NCI-H2107 treated with DMSO at 0.1 percent for 48 hours (cell line): ENCODE data around the gene LRP1-AS.

ENCODE experiments used
- DNase-seq: peaks from one replicate; lab custom pipeline; 2025; ENCODE audit not compliant: unreplicated experiment; lab: John Stamatoyannopoulos, UW

The LRP1-AS gene

DNA sequence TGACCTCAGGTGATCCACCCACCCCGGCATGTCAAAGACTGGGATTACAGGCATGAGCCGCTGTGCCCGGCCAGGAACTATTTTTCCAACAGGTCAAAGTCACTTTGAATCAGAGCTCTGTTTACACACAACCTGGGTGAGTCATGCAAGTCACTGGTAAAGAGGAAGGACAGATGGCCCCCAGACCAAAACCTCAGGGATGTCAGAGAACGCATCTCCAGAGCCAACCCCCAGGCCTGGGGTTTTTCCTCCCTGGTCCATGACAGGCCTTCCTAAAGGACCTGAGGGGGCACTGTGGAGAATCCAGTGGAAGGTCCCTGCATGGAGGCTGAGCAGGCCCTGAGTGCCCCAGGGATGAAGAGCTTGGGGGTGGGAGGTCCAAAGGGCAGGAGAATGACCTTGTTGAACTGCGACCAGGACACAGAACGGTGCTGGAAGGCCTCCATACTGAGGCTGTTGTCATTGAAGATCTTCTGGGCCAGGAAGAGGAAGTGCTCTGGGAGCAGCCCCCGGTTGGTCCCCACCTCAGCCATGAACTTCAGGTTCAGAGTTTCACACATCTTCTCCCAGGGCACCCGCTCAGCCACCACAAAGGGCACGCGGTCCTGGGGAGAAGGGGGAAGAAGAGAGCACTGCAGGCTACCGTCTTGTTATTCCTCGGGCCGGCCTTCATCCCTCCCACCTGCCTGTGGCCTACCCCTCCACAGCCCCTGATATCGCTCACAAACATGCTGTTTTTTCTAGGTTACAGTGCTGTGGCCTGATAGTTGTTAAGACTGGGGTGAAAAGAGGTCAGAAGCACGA is 45.3 kb downstream of the LRP1-AS start:
- DNase-seq = no peak

DNA sequence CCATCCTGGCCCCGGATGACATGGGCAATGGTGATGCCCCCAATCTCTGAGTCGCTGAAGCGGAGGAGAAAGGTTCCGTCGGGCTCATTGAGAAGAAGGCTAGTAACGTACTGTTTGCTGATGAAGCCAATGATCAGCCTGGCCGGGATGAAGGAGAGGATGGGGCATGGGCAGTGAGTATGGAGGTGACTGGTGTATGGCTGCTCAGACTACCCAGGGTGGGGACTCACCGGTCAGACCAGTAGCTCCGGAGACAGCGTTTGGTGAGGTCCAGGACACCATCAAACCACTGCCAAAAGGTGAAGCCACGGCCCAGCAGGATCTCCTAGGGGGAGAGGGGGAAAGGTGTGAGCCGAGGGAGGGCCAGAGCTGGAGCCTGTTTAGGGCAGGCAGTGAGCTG is 47.7 kb downstream of the LRP1-AS start:
- DNase-seq = no peak

DNA sequence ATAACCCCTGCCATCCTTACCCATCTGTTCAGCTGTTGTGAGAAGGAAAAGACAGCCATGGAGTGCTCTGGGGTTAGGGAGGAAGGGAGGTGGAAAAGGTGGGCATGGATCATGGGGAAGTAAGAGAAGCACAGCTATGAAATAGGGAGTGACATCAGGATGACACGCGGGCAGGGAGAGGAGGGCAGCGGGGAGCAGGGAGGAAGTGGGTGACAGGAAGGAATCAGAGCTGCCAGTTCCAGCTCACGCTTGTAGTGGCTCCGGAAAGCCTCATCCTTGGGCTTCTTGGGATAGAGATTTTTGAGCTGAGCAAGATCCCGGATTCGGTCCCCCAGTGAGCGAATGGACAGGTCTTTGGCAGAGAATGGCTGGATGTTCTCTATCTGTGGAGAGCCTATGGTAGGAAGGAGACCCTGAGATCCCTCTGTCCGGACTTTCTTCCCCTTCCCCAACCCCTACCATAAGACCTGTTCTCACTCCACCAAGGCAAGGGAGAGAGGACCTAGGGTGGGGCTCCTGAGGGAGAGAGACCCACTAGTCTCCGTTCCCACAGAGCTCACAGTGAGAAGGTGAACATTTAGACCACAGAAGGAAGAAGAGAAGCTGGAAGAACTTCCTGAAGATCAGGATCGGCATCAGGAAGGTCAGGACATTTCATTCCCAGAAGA is 48.2 kb downstream of the LRP1-AS start:
- DNase-seq = no peak

DNA sequence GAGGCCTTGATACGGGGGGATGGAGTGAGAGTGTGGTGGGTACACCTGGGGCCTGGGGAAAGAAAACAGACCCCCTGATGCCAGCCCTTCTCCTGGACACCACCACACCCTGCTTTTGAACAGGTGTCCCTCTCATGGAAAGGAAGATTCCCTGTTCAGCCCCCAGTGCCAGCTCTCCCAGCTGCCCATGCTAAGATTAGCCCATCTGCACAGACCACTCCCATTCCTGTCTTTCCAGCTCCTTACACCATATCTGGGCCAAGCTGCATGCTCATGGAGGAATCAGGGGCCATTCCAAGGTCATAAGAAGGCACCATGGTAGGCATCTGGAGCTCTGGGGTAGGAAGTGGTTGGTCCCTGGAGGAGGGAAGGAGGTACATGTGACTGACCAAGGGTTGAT is 48.9 kb downstream of the LRP1-AS start:
- no peak for DNase-seq

DNA sequence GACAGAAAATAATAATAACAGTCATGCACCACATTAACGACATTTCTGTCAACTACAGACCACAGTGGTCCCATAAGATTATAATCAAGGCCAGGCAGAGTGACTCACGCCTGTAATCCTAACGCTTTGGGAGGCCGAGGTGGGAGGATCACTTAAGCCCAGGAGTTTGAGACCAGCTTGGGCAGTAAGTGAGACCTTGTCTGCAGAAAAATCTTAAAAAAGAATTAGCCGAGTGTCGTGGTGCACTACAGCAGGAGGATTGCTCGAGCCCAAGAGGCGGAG is 49.9 kb downstream of the LRP1-AS start:
- DNase-seq = no peak

DNA sequence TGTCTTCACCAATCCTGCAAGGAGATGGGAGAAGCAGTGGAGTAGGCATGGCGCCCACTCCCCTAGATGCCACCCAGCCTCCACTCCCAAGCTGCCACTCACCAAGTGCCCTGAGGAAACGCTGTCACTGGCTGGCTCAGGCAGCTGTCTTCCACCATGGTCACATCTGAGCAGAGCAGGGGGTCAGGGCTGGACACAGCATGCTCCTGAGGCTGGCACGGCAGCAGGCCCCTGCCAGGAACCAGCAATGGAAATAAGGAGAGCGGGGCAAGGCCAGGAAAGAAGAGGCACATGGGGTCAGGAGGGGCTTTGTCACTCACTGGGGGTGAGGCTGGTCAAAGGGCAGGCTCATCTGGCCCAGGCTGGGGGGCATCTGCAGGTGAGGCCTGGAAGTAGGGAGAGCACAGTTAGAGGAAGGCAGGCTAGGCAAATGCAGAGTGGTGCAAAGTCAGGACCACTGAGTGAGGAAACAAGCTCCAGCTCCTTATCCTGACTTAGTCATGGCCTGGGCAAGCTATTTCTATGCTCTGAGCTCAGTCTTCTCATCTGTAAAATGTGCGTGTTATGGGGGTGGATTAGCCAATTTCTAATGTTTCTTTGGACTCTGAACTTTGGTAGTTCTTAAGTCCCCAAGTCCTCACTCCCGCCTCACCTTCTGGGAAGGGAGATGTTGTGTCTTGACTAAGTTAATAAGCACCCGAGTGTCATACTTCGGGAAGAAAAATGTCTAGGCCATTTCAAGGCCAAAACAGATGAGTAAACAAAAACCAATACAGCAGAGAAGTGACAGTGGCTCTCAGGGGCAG is 50.5 kb downstream of the LRP1-AS start:
- no peak for DNase-seq

DNA sequence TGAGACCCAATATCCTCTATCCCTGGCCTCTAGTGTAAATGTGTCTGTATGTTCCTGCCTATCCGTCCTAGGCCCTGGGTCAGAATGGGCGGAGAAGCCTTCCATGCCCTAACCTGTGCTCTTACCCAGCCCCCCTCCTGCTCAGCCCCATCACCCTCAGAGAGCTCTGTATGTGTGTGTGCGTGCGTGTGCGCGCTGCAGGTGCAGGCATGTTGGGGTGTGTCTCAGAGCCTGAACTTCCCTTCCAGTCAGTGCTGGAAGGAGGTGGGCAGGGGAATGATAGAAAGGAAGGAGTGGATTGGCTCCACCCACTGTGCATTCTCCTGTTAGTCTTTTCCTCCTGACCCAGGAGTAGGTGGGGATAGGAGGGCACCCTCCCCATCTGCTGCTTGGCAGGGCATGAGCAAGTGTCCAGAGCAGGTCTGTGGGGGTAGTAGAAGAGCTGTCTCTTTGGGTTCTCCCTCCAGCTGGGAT is 51.3 kb downstream of the LRP1-AS start:
- DNase-seq = peak; percentile 14

DNA sequence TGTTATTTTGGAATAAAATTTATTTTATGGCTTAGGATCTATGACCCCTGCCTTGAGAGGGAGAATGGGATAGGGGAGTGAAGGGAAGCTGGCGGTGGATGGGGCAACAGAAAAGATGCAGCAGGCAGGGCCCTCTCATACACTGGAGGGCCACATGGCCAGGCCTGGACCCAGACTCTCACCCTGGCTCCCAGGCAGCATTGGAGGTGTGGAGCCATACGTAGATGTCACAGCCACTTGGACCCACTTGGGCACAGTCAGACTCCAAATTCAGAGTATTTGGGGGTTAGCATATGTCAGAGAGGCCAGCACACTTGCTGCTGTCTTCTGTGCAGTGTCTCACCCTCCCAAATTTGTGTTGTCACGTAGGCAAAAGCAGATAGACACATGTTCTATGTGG is 52.0 kb downstream of the LRP1-AS start:
- no peak for DNase-seq
